Measurements from ENCODE around the gene ZBTB20. TPM values are rescaled to one million over a fixed set of nuclear protein-coding genes. Genes with fewer than 3 reads are reported as not detected.

The ZBTB20 gene
- total RNA-seq, 1 donor from 2014 or later: 91.2 TPM

DNA sequence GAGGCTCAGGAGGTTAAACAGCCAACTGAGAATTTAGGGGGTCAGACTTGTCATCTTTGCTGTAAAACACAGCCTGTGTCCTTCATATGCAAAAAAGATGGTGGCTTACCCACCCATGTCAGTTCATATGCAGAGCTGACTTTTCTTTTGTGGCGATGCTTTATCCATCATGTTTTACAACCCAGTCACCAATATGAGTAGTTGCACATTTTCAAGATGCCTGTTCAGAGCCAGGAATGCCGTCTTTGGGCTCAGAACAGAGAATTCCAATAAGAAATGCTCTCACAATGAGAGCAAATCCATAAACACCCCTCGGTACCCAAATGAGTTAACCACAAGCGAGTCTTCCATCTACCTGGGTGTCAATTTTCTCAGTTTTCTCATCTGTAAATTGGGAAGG lies 769.7 kb downstream of the ZBTB20 start:
- Mint-ChIP-seq H3K9me3 (no peaks in the 10 kb centered on the region), H3K4me3 (no peak overlapping the region), H3K27ac (no peak overlapping the region), H3K27me3 (no peaks in the 10 kb centered on the region), H3K4me1 (peaks cover 8% of the 10 kb centered on the region), H3K36me3 (ENCODE audit: low read depth) (peaks cover 68% of the 10 kb centered on the region)
- intact Hi-C loops (cut with micrococcal nuclease): no loop called here
- ChIA-PET POLR2A (no interaction called here), CTCF (interaction anchor here (1.0 kb wide), 1 partner anchor 87 kb away, joined by 3 read pairs; no protein-coding TSS in a partner anchor)
- DNase-seq (no peak), ATAC-seq (ENCODE audit: low read depth) (no peak)
- TF ChIP-seq, protein P1, sequence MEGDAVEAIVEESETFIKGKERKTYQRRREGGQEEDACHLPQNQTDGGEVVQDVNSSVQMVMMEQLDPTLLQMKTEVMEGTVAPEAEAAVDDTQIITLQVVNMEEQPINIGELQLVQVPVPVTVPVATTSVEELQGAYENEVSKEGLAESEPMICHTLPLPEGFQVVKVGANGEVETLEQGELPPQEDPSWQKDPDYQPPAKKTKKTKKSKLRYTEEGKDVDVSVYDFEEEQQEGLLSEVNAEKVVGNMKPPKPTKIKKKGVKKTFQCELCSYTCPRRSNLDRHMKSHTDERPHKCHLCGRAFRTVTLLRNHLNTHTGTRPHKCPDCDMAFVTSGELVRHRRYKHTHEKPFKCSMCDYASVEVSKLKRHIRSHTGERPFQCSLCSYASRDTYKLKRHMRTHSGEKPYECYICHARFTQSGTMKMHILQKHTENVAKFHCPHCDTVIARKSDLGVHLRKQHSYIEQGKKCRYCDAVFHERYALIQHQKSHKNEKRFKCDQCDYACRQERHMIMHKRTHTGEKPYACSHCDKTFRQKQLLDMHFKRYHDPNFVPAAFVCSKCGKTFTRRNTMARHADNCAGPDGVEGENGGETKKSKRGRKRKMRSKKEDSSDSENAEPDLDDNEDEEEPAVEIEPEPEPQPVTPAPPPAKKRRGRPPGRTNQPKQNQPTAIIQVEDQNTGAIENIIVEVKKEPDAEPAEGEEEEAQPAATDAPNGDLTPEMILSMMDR (IDR thresholded peaks at IDR 0.05): no peak

DNA sequence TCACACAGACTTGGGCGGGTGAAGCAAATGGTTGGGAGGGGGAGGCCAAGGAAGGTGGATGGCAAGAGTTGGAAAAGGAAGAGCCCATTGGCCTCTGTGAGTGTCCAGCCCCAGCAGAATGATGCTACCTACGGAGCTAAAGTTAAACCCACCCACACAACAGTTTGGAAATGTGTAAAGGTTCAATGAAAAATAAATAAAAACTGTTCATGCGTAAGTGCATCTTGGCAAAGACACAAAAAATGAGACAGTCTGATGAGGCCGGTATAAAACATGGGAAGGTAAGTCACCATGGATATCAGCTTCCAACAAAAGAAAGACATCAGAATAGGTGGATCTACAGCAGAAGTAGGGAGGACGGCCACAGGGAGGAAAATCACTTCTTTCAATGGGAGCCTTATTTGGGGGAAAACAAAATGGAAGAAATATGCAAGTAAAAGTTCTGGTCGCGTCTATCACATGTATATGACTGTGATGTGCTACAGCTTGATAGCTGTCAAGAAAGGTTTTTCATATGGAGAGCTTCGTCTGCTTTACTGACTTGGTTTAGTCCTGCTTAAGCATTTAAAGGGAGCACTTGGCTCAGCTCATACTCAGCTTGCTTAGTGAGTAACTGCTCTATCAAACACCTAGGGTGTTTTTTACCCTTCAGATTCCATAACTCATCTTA lies 770.4 kb downstream of the ZBTB20 start:
- TF ChIP-seq, protein P1 (IDR thresholded peaks at IDR 0.05): no peak
- ATAC-seq (ENCODE audit: low read depth) (no peak), DNase-seq (no peak)
- intact Hi-C loops (cut with micrococcal nuclease): no loop called here
- Mint-ChIP-seq H3K27ac (no peak overlapping the region), H3K4me1 (peaks cover 8% of the 10 kb centered on the region), H3K4me3 (no peak overlapping the region), H3K36me3 (ENCODE audit: low read depth) (peaks cover 75% of the 10 kb centered on the region), H3K27me3 (no peaks in the 10 kb centered on the region), H3K9me3 (no peaks in the 10 kb centered on the region)
- POLR2A ChIA-PET: no interaction called here
- CTCF ChIA-PET: no interaction called here

DNA sequence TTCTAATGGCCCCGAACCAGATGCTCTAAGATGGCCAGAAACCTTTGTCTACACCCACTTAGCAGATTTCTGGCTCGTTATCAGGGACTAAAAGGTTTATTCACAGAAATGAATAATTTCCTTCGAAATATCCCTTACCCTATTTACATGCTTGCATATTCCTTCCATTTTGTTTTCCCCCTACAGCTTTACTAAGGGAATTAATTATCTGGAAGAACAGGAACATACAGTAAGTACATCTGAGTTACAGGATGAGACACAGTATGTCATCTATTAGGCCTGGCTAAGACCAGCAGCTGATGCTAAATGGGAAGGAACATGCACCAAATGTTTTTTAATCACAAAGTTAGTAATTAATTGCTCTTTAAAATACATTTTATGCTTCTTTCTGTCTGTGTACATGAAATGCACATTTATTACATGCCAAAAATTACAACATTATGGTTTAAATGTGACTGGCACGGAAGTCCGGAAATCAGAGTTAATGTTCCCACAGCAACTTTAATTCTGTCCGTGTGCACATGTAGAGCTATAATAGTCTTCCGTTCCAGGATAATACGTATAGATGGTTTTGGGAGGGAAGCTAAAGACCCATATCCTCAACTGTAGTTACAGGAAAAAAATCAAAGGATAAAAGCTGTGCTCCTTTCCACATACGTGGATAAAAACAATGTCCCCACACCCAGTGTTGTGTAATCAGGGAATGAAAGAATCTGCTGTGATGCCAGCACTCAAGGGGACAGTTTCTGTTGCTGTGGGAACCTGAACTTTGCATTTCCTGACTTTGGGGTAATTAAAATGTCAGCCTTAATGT lies 771.3 kb downstream of the ZBTB20 start:
- Mint-ChIP-seq H3K4me3 (no peak overlapping the region), H3K4me1 (peaks cover 8% of the 10 kb centered on the region), H3K36me3 (ENCODE audit: low read depth) (peaks cover 83% of the 10 kb centered on the region), H3K27me3 (no peaks in the 10 kb centered on the region), H3K27ac (no peak overlapping the region), H3K9me3 (no peaks in the 10 kb centered on the region)
- ATAC-seq (ENCODE audit: low read depth) (no peak), DNase-seq (no peak)
- TF ChIP-seq, protein P1 (IDR thresholded peaks at IDR 0.05): no peak
- POLR2A ChIA-PET: interaction anchor here (0.6 kb wide), 1 partner anchor 771 kb away, joined by 6 read pairs; the partner anchor contains the start of gene ZBTB20
- CTCF ChIA-PET: no interaction called here
- intact Hi-C loops (cut with micrococcal nuclease): no loop called here

DNA sequence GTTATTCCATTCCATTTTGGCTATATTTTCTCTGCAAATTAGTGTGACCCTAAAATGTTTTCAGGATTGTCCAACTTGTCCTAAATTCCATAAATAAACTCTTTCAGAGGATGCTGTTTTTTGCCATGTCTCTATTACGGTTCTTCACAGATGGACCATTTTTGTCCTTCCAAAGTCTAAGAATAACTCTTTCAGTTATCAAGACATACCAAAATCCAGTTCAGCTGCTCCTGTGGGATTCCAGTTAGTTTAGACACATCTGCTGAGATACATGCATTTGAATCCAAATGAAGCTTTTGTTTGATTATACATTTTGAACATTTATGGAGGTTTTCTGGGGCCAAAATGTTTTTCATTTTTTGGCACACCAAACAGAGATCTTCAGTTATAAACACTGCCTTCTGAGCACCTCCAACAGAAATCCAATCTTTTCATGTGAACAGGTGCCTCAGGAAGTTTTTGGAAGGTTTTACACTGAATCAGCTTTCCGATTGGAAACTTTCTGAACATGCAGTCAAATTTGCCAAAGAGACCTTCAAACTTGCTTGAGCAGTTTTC lies 772.6 kb downstream of the ZBTB20 start:
- Mint-ChIP-seq H3K27me3 (no peaks in the 10 kb centered on the region), H3K4me1 (peaks cover 8% of the 10 kb centered on the region), H3K4me3 (no peak overlapping the region), H3K27ac (no peak overlapping the region), H3K36me3 (ENCODE audit: low read depth) (peaks cover 77% of the 10 kb centered on the region), H3K9me3 (no peaks in the 10 kb centered on the region)
- intact Hi-C loops (cut with micrococcal nuclease): no loop called here
- ChIA-PET POLR2A (no interaction called here), CTCF (no interaction called here)
- TF ChIP-seq, protein P1 (IDR thresholded peaks at IDR 0.05): no peak
- no peak for ATAC-seq (ENCODE audit: low read depth)
- no peak for DNase-seq
